ENCODE data around the gene DCHS2. TPM values are rescaled to one million over a fixed set of nuclear protein-coding genes. Genes with fewer than 3 reads are reported as not detected.

DCHS2 gene
- total and polyA plus RNA-seq, 10 of the 15 experiments (the other 5 are each of a cell fraction or from before 2014, with no cell fraction given) = 0.01 to 0.31 (median 0.06) TPM; not detected in 3

DNA sequence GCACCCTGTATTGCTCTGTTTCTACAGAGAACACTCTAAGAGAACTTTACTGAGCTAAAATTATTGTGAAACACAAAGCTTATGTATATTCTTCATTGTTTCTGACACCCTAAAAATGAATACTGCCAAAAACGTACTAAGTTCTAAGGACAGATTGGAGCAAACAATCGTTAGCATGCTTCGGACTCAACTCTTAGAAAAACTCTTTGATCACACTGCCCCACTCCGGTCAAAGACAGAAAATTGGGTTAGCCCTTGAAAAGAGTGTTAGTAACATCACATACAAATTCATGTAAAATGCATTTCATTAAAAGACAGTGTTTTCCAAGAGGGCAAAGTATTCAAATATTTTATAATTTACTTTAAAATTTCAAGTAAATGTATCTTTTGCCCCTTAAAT is 177.4 kb downstream of the DCHS2 start:
- ChIA-PET RAD21 (ENCODE audit: unreplicated experiment) (interaction anchor here (1.0 kb wide), 1 partner anchor 528 kb away, joined by 3 read pairs; no protein-coding TSS in a partner anchor), SMC1A (ENCODE audit: uncharacterized antibody, unreplicated experiment) (no interaction called here), CTCF (no interaction called here), POLR2A (no interaction called here)
- Histone ChIP-seq H3K4me1 (ENCODE audit: control insufficient read depth, insufficient read depth, low read length) (no peaks in the 10 kb centered on the region), H3K4me3 (no peak overlapping the region), H3K79me2 (ENCODE audit: control insufficient read depth, insufficient read depth, low read length) (no peaks in the 10 kb centered on the region), H4K20me1 (ENCODE audit: control insufficient read depth, insufficient read depth) (no peaks in the 10 kb centered on the region), H3K27me3 (replicated peaks in 1 of 2; ENCODE audit: control insufficient read depth in 2 of 2, insufficient read depth in 2 of 2, low read length in 1 of 2) (no peaks in the 10 kb centered on the region), H2AFZ (ENCODE audit: control insufficient read depth, low read depth, low read length) (no peak overlapping the region), H3K27ac (ENCODE audit: control insufficient read depth, insufficient read depth) (no peak overlapping the region), H3K4me2 (ENCODE audit: control insufficient read depth, insufficient read depth) (no peak overlapping the region), H3K36me3 (ENCODE audit: control insufficient read depth in 2 of 2, insufficient read depth in 2 of 2, low read length in 1 of 2) (no peaks in the 10 kb centered on the region), H3K9me3 (replicated peaks; ENCODE audit: control insufficient read depth, insufficient read depth, low read length) (no peaks in the 10 kb centered on the region), H3K9ac (ENCODE audit: control insufficient read depth, insufficient read depth, low read length) (no peak overlapping the region)
- in situ Hi-C loops (cut with MboI) (no loop called here), intact Hi-C loops (cut with micrococcal nuclease; ENCODE audit: unreplicated experiment) (no loop called here)
- FAIRE-seq (no peak), DNase-seq (ENCODE audit: low read depth, low spot score) (no peak), ATAC-seq (no peak)
- WGBS (ENCODE audit: insufficient coverage, insufficient replicate concordance, low lambda C conversion rate, missing lambda C conversion rate) = 51% methylated on average over 4 of the region's 4 CpGs
- BruUV-seq (replicated peaks) = no TSS peak
- TF ChIP-seq SMC3 (IDR thresholded peaks at IDR 0.05; ENCODE audit: borderline replicate concordance, low read length) (no peak), ASH2L (IDR thresholded peaks at IDR 0.05; ENCODE audit: borderline replicate concordance, low read depth) (no peak)
- TF ChIP-seq, protein P1, sequence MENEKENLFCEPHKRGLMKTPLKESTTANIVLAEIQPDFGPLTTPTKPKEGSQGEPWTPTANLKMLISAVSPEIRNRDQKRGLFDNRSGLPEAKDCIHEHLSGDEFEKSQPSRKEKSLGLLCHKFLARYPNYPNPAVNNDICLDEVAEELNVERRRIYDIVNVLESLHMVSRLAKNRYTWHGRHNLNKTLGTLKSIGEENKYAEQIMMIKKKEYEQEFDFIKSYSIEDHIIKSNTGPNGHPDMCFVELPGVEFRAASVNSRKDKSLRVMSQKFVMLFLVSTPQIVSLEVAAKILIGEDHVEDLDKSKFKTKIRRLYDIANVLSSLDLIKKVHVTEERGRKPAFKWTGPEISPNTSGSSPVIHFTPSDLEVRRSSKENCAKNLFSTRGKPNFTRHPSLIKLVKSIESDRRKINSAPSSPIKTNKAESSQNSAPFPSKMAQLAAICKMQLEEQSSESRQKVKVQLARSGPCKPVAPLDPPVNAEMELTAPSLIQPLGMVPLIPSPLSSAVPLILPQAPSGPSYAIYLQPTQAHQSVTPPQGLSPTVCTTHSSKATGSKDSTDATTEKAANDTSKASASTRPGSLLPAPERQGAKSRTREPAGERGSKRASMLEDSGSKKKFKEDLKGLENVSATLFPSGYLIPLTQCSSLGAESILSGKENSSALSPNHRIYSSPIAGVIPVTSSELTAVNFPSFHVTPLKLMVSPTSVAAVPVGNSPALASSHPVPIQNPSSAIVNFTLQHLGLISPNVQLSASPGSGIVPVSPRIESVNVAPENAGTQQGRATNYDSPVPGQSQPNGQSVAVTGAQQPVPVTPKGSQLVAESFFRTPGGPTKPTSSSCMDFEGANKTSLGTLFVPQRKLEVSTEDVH (IDR thresholded peaks at IDR 0.05; ENCODE audit: low read depth, partially characterized antibody) = no peak
- TF ChIP-seq, protein P2, sequence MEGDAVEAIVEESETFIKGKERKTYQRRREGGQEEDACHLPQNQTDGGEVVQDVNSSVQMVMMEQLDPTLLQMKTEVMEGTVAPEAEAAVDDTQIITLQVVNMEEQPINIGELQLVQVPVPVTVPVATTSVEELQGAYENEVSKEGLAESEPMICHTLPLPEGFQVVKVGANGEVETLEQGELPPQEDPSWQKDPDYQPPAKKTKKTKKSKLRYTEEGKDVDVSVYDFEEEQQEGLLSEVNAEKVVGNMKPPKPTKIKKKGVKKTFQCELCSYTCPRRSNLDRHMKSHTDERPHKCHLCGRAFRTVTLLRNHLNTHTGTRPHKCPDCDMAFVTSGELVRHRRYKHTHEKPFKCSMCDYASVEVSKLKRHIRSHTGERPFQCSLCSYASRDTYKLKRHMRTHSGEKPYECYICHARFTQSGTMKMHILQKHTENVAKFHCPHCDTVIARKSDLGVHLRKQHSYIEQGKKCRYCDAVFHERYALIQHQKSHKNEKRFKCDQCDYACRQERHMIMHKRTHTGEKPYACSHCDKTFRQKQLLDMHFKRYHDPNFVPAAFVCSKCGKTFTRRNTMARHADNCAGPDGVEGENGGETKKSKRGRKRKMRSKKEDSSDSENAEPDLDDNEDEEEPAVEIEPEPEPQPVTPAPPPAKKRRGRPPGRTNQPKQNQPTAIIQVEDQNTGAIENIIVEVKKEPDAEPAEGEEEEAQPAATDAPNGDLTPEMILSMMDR (IDR thresholded peaks at IDR 0.05 in 2 of 3, conservative IDR thresholded peaks at IDR 0.05 in 1 of 3; ENCODE audit: control insufficient read depth in 2 of 3, extremely low read depth in 1 of 3, insufficient read depth in 1 of 3, low read depth in 3 of 3, low read length in 3 of 3) = 0 out of 6 replicates have a peak, but pooled peaks of 1 of the 3 experiments have one; percentile 12

Data from GM12878 (cell line).